Astrocyte (in vitro differentiated cells and primary cell): Measurements from ENCODE around the gene ARPC4.

Experiments
- EZH2 ChIP-seq: IDR thresholded peaks from 2 replicates; pipeline ENCODE4 v1.6.1; 2012; ENCODE audit warnings: mild to moderate bottlenecking, low read length, inconsistent platforms; ENCODE audit not compliant: insufficient read depth
- TF ChIP-seq, protein P1 (sequence below): IDR thresholded peaks from 2 replicates; pipeline ENCODE4 v1.5.1; 2011; ENCODE audit warnings: low read depth, mild to moderate bottlenecking, inconsistent platforms, low read length, moderate library complexity; ENCODE audit not compliant: insufficient read depth

DNA sequence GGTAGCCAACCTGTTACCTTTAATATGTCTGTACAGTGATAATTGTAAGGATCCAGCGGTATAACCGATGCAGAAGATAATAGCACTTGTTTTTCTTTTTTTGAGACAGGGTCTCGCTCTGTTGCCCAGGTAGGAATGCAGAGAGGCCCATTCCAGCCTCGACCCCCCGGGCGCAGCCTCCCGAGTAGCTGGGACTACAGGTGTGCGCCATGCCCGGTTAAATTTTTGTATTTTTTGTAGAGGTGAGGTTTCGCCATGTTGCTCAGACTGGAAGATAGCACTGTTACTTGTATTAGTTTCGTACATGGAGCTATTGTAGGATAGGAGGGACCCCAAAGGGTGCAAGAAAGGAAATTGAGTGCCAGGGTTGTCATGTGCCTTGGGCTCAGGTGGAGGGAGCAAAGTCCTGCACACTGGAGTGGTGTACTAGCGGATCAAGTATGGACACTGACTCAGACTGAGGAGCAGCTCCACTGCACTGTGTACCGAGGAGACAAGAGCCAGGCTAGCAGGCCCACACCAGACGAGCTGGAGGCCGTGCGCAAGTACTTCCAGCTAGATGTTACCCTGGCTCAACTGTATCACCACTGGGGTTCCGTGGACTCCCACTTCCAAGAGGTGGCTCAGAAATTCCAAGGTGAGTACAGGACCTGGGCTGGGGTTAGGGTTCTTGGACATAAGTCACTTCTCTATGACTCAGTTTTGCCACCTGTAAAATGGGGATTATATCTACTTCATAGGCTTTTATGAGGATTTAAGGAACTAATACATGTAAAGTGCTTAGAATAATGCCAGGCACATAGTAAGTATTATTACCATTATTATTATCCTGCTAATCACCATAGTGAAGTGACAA, 42.1 kb upstream of the ARPC4 start:
- TF ChIP-seq, protein P1, sequence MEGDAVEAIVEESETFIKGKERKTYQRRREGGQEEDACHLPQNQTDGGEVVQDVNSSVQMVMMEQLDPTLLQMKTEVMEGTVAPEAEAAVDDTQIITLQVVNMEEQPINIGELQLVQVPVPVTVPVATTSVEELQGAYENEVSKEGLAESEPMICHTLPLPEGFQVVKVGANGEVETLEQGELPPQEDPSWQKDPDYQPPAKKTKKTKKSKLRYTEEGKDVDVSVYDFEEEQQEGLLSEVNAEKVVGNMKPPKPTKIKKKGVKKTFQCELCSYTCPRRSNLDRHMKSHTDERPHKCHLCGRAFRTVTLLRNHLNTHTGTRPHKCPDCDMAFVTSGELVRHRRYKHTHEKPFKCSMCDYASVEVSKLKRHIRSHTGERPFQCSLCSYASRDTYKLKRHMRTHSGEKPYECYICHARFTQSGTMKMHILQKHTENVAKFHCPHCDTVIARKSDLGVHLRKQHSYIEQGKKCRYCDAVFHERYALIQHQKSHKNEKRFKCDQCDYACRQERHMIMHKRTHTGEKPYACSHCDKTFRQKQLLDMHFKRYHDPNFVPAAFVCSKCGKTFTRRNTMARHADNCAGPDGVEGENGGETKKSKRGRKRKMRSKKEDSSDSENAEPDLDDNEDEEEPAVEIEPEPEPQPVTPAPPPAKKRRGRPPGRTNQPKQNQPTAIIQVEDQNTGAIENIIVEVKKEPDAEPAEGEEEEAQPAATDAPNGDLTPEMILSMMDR, result no peak
- TF ChIP-seq EZH2, result no peak
